SU-DHL-6 (cell line): ENCODE data around the gene ANAPC2.

Experiments used
- H2AFZ ChIP-seq: fragments of 200-600 bp; sonication (generic); 2 replicates; pipeline ENCODE4 v1.6.1; 2014; ENCODE audit warnings: low read depth, mild to moderate bottlenecking, moderate library complexity, mixed read lengths, antibody characterized with exemption, low read length; ENCODE audit not compliant: severe bottlenecking
- H3F3A ChIP-seq: fragments of 200-600 bp; shearing (Covaris generic); 2 replicates; pipeline ENCODE4 v1.6.0; 2016; ENCODE audit warnings: antibody characterized with exemption, mild to moderate bottlenecking; ENCODE audit not compliant: insufficient read depth
- H3K27ac ChIP-seq: fragments of 200-600 bp; sonication (generic); 2 replicates; pipeline ENCODE4 v1.5.1; 2016; ENCODE audit warnings: low read depth, mild to moderate bottlenecking, low read length, moderate library complexity, mixed read lengths
- H3K27me3 ChIP-seq: fragments of 200-600 bp; sonication (generic), shearing (Covaris generic); 2 replicates; pipeline ENCODE4 v1.6.0; 2014; ENCODE audit warnings: mild to moderate bottlenecking, low read length
- H3K36me3 ChIP-seq: fragments of 200-600 bp; sonication (generic); 2 replicates; pipeline ENCODE4 v1.6.1; 2014; ENCODE audit warnings: mild to moderate bottlenecking, low read length, mixed read lengths
- H3K4me2 ChIP-seq: fragments of 300-600, 200-600 bp; shearing (Covaris generic), sonication (generic); 2 replicates; pipeline ENCODE4 v1.6.0; 2014; ENCODE audit warnings: low read length, low read depth, mild to moderate bottlenecking; ENCODE audit not compliant: poor library complexity, severe bottlenecking
- H3K4me3 ChIP-seq: fragments of 200-600 bp; sonication (generic); 2 replicates; pipeline ENCODE4 v1.5.1; 2014; ENCODE audit warnings: antibody characterized with exemption, low read length, mild to moderate bottlenecking, mixed read lengths; ENCODE audit not compliant: insufficient read depth, poor library complexity, severe bottlenecking
- H3K79me2 ChIP-seq: fragments of 200-600 bp; sonication (generic); 2 replicates; pipeline ENCODE4 v1.6.1; 2014; ENCODE audit warnings: mild to moderate bottlenecking, low read length, moderate library complexity; ENCODE audit not compliant: insufficient read depth
- H3K9ac ChIP-seq: fragments of 200-600 bp; sonication (generic); 2 replicates; pipeline ENCODE4 v1.7.0; 2014; ENCODE audit warnings: mild to moderate bottlenecking, low read length
- H3K9me2 ChIP-seq: fragments of 200-600 bp; sonication (generic); replicated peaks from 2 replicates; pipeline ENCODE4 v1.6.1; 2014; ENCODE audit warnings: low read length; ENCODE audit not compliant: insufficient read depth
- H3K9me3 ChIP-seq: fragments of 200-600 bp; sonication (generic); 2 replicates; pipeline ENCODE4 v1.6.1; 2014; ENCODE audit warnings: low read length, mixed read lengths; ENCODE audit not compliant: insufficient read depth
- H4K20me1 ChIP-seq: fragments of 200-600 bp; sonication (generic); 2 replicates; pipeline ENCODE4 v1.6.1; 2014; ENCODE audit warnings: low read depth, mild to moderate bottlenecking, antibody characterized with exemption, low read length, moderate library complexity, mixed read lengths
- CTCF ChIP-seq: fragments of 200-600 bp; sonication (generic); IDR thresholded peaks from one replicate; pipeline ENCODE4 v1.5.1; 2017; ENCODE audit warnings: antibody characterized with exemption, mild to moderate bottlenecking, low read length, moderate library complexity; ENCODE audit not compliant: insufficient read depth, poor library complexity, severe bottlenecking
- EZH2phosphoT487 ChIP-seq: fragments of 200-600 bp; sonication (generic), shearing (Covaris generic); conservative IDR thresholded peaks from 2 replicates; pipeline ENCODE4 v1.6.1; 2018; ENCODE audit warnings: mild to moderate bottlenecking, antibody characterized with exemption, low read length, moderate library complexity, mixed read lengths

The ANAPC2 gene

GRCh38 chr9:137167747-137168572 is 20.4 kb downstream of the ANAPC2 start:
- Histone ChIP-seq H4K20me1 (no peaks in the 10 kb centered on the region), H3K4me3 (no peak overlapping the region), H3K27ac (no peak overlapping the region), H3K9me2 (no peaks in the 10 kb centered on the region), H3F3A (no peaks in the 10 kb centered on the region), H3K9ac (no peak overlapping the region), H3K9me3 (no peaks in the 10 kb centered on the region), H3K4me2 (peak overlapping the region; percentile 56), H2AFZ (no peak overlapping the region), H3K27me3 (no peaks in the 10 kb centered on the region), H3K36me3 (no peaks in the 10 kb centered on the region), H3K79me2 (no peaks in the 10 kb centered on the region)
- no peak for TF ChIP-seq CTCF
- TF ChIP-seq EZH2phosphoT487, result no peak

GRCh38 chr9:137167277-137167746 is 21.0 kb downstream of the ANAPC2 start:
- no peak overlapping the region for H3K9ac ChIP-seq
- H3K9me2 ChIP-seq, result no peaks in the 10 kb centered on the region
- TF ChIP-seq EZH2phosphoT487 (no peak), CTCF (no peak)
- H3K79me2 ChIP-seq, result no peaks in the 10 kb centered on the region
- H3K27ac ChIP-seq, result no peak overlapping the region
- no peak overlapping the region for H2AFZ ChIP-seq
- H3K27me3 ChIP-seq, result no peaks in the 10 kb centered on the region
- no peaks in the 10 kb centered on the region for H3K9me3 ChIP-seq
- H3K4me2 ChIP-seq, result no peak overlapping the region
- H4K20me1 ChIP-seq, result no peaks in the 10 kb centered on the region
- no peak overlapping the region for H3K4me3 ChIP-seq
- H3K36me3 ChIP-seq, result no peaks in the 10 kb centered on the region
- no peaks in the 10 kb centered on the region for H3F3A ChIP-seq

- Histone ChIP-seq H3K4me2 (no peak overlapping the region), H3K79me2 (no peaks in the 10 kb centered on the region), H3K9me2 (no peaks in the 10 kb centered on the region), H3K36me3 (no peaks in the 10 kb centered on the region), H2AFZ (no peak overlapping the region), H3K27ac (no peak overlapping the region), H3K9ac (no peak overlapping the region), H4K20me1 (no peaks in the 10 kb centered on the region), H3K4me3 (no peak overlapping the region), H3K27me3 (no peaks in the 10 kb centered on the region), H3F3A (no peaks in the 10 kb centered on the region), H3K9me3 (no peaks in the 10 kb centered on the region)
- TF ChIP-seq EZH2phosphoT487 (no peak), CTCF (no peak)
These were observed 21.8 kb downstream of the ANAPC2 start for GRCh38 chr9:137166380-137167229.
